Mesenchymal stem cell (in vitro differentiated cells and primary cell): ENCODE data around the gene DPEP3.
"Not testable (repeated sequence)": the region's sequence is repeated elsewhere in the genome, so short reads cannot be mapped to it uniquely, and the experiment has no call there.

Experiments
- DNase-seq: peaks from one replicate; pipeline ENCODE4 v3.0.0-alpha.2; 2013
- H2AFZ ChIP-seq: one replicate; pipeline ENCODE4 v1.6.1; 2013; ENCODE audit warnings: low read depth, mild to moderate bottlenecking, control low read depth, inconsistent platforms, low read length, moderate library complexity
- H2AK5ac ChIP-seq: 2 replicates; pipeline ENCODE4 v1.6.1; 2013; ENCODE audit warnings: low read length, moderate library complexity, mild to moderate bottlenecking, inconsistent platforms; ENCODE audit not compliant: severe bottlenecking
- H2BK120ac ChIP-seq: one replicate; pipeline ENCODE4 v1.6.1; 2013; ENCODE audit warnings: low read depth, mild to moderate bottlenecking, inconsistent platforms, low read length, moderate library complexity
- H2BK12ac ChIP-seq, 2 experiments: one replicate each; pipeline ENCODE4 v1.6.1; 2013; ENCODE audit warnings: inconsistent platforms in 2 of 2, low read length in 2 of 2, mild to moderate bottlenecking in 2 of 2, moderate library complexity in 2 of 2, control low read depth in 1 of 2
- H2BK15ac ChIP-seq: one replicate; pipeline ENCODE4 v1.6.1; 2013; ENCODE audit warnings: mild to moderate bottlenecking, low read depth, inconsistent platforms; ENCODE audit not compliant: poor library complexity, severe bottlenecking
- H2BK5ac ChIP-seq: 2 replicates; pipeline ENCODE4 v1.6.1; 2013; ENCODE audit warnings: low read depth, mild to moderate bottlenecking, low read length, control low read depth, inconsistent platforms; ENCODE audit not compliant: poor library complexity, severe bottlenecking
- H3K14ac ChIP-seq, 2 experiments: one replicate each; pipeline ENCODE4 v1.6.1; 2013; ENCODE audit warnings: inconsistent platforms in 2 of 2, low read length in 2 of 2, control low read depth in 1 of 2, mild to moderate bottlenecking in 1 of 2, moderate library complexity in 1 of 2
- H3K18ac ChIP-seq, 2 experiments: one replicate each; pipeline ENCODE4 v1.6.1; 2013; ENCODE audit warnings: inconsistent platforms in 2 of 2, low read length in 2 of 2, control low read depth in 1 of 2, low read depth in 1 of 2, mild to moderate bottlenecking in 1 of 2
- H3K23ac ChIP-seq, 2 experiments: one replicate each; pipeline ENCODE4 v1.6.1; 2013; ENCODE audit warnings: inconsistent platforms in 2 of 2, low read length in 2 of 2, mild to moderate bottlenecking in 2 of 2, moderate library complexity in 2 of 2, control low read depth in 1 of 2
- H3K27ac ChIP-seq: 2 replicates; pipeline ENCODE4 v1.5.1; 2013; ENCODE audit warnings: mild to moderate bottlenecking, moderate library complexity, low read length, control low read depth, inconsistent platforms; ENCODE audit not compliant: poor library complexity, severe bottlenecking
- H3K27me3 ChIP-seq, 2 experiments: 2 replicates each; pipeline versions ENCODE4 v1.6.1 to v1.7.0; 2013; ENCODE audit warnings: low read length in 2 of 2, mild to moderate bottlenecking in 2 of 2, moderate library complexity in 2 of 2, control low read depth in 1 of 2, inconsistent platforms in 1 of 2; ENCODE audit not compliant: control insufficient read depth in 1 of 2, insufficient read depth in 1 of 2
- H3K36me3 ChIP-seq, 2 experiments: 2 replicates each; pipeline versions ENCODE4 v1.6.1 to v1.7.0; 2013; ENCODE audit warnings: low read length in 2 of 2, control low read depth in 1 of 2, inconsistent platforms in 1 of 2, low read depth in 1 of 2, mild to moderate bottlenecking in 1 of 2; ENCODE audit not compliant: insufficient read depth in 2 of 2, control insufficient read depth in 1 of 2
- H3K4ac ChIP-seq, 2 experiments: one replicate each; pipeline ENCODE4 v1.6.1; 2013; ENCODE audit warnings: inconsistent platforms in 2 of 2, low read length in 2 of 2, mild to moderate bottlenecking in 2 of 2, moderate library complexity in 2 of 2, control low read depth in 1 of 2, low read depth in 1 of 2
- H3K4me1 ChIP-seq: 2 replicates; pipeline ENCODE4 v1.6.1; 2013; ENCODE audit warnings: low read depth, low read length, control low read depth; ENCODE audit not compliant: control insufficient read depth, insufficient read depth
- H3K4me2 ChIP-seq: 2 replicates; pipeline ENCODE4 v1.6.1; 2013; ENCODE audit warnings: low read length, mild to moderate bottlenecking, inconsistent platforms; ENCODE audit not compliant: poor library complexity, severe bottlenecking
- H3K4me3 ChIP-seq, 2 experiments: 2 replicates each; pipeline versions ENCODE4 v1.5.1 to v1.7.0; 2013; ENCODE audit warnings: low read length in 2 of 2, mild to moderate bottlenecking in 2 of 2, control low read depth in 1 of 2, low read depth in 1 of 2; ENCODE audit not compliant: insufficient read depth in 1 of 2
- H3K79me1 ChIP-seq: replicated peaks from 2 replicates; pipeline ENCODE4 v1.6.1; 2013; ENCODE audit warnings: mild to moderate bottlenecking, control low read depth, low read length, inconsistent platforms; ENCODE audit not compliant: poor library complexity, severe bottlenecking
- H3K9ac ChIP-seq: 2 replicates; pipeline ENCODE4 v1.7.0; 2013; ENCODE audit warnings: mild to moderate bottlenecking, low read length, moderate library complexity
- H3K9me3 ChIP-seq: 2 replicates; pipeline ENCODE4 v1.7.0; 2013; ENCODE audit warnings: mild to moderate bottlenecking, low read length; ENCODE audit not compliant: control insufficient read depth
- H4K8ac ChIP-seq: one replicate; pipeline ENCODE4 v1.6.1; 2013; ENCODE audit warnings: inconsistent platforms, mild to moderate bottlenecking, low read length, moderate library complexity
- H4K91ac ChIP-seq: one replicate; pipeline ENCODE4 v1.6.1; 2013; ENCODE audit warnings: mild to moderate bottlenecking, low read length, inconsistent platforms
- WGBS: methylation state at CpG from one replicate; pipeline ENCODE4 v1.1.7; 2013; ENCODE audit warnings: mixed read lengths; 5-methylcytosine and 5-hydroxymethylcytosine counted together

DPEP3 gene

GRCh38 chr16:67975321-67976105 is 4.8 kb downstream of the DPEP3 start:
- no peak overlapping the region for H2BK120ac ChIP-seq
- 83% methylated on average over 14 of the region's 14 CpGs for WGBS
- no peaks in the 10 kb centered on the region for H3K79me1 ChIP-seq
- no peak overlapping the region for H3K23ac ChIP-seq
- H3K27ac ChIP-seq = no peak overlapping the region
- no peak overlapping the region for H2AK5ac ChIP-seq
- H2BK5ac ChIP-seq = no peak overlapping the region
- H4K8ac ChIP-seq = no peak overlapping the region
- H3K27me3 ChIP-seq = peaks cover 32 to 47% of the 10 kb centered on the region in 2 experiments
- H2BK12ac ChIP-seq = no peak overlapping the region
- no peak overlapping the region for H3K18ac ChIP-seq
- no peak overlapping the region for H2AFZ ChIP-seq
- no peaks in the 10 kb centered on the region for H3K36me3 ChIP-seq
- no peak for DNase-seq
- no peak overlapping the region for H2BK15ac ChIP-seq
- H4K91ac ChIP-seq = no peak overlapping the region
- no peak overlapping the region for H3K4me3 ChIP-seq
- H3K4me2 ChIP-seq = no peak overlapping the region
- no peak overlapping the region for H3K9ac ChIP-seq
- no peaks in the 10 kb centered on the region for H3K9me3 ChIP-seq
- no peak overlapping the region for H3K14ac ChIP-seq
- H3K4me1 ChIP-seq = no peaks in the 10 kb centered on the region
- H3K4ac ChIP-seq = no peak overlapping the region

GRCh38 chr16:67972285-67972684 is 8.0 kb downstream of the DPEP3 start:
- 98% methylated on average over 6 of the region's 7 CpGs for WGBS
- H3K4me1 ChIP-seq, H2BK120ac ChIP-seq: not testable (repeated sequence)

GRCh38 chr16:67971111-67971510 is 9.2 kb downstream of the DPEP3 start:
- no peak overlapping the region for H3K23ac ChIP-seq

More at GRCh38 chr16:67972285-67972684, 8.0 kb downstream of the DPEP3 start:
- not testable (repeated sequence) for H4K8ac ChIP-seq, H3K4me3 ChIP-seq, H3K79me1 ChIP-seq, H3K9me3 ChIP-seq, DNase-seq, H3K4ac ChIP-seq, H2AFZ ChIP-seq, H3K27ac ChIP-seq, H3K14ac ChIP-seq, H2AK5ac ChIP-seq, H3K23ac ChIP-seq, H2BK12ac ChIP-seq, H2BK15ac ChIP-seq, H3K4me2 ChIP-seq, H2BK5ac ChIP-seq, H4K91ac ChIP-seq, H3K36me3 ChIP-seq, H3K18ac ChIP-seq, H3K9ac ChIP-seq
- H3K27me3 ChIP-seq = peaks cover 17 to 21% of the 10 kb centered on the region in 2 experiments

GRCh38 chr16:67969254-67970039 is 10.9 kb downstream of the DPEP3 start:
- peak; percentile 61 for DNase-seq
- peak overlapping the region; percentile 36 for H2AFZ ChIP-seq
- H2BK120ac ChIP-seq = peak overlapping the region; percentile 74
- H3K36me3 ChIP-seq = peaks cover 9 to 13% of the 10 kb centered on the region in 2 experiments
- 37% methylated on average over 39 of the region's 40 CpGs for WGBS
- H3K4me3 ChIP-seq = peak overlapping the region; percentile 85 to 90
- H3K4ac ChIP-seq = peak overlapping the region; percentile 19 to 64
- H3K27ac ChIP-seq = no peak overlapping the region
- peak overlapping the region; percentile 31 to 70 for H3K18ac ChIP-seq
- peak overlapping the region; percentile 64 for H3K4me2 ChIP-seq
- peak overlapping the region; percentile 80 for H4K8ac ChIP-seq
- H2AK5ac ChIP-seq = no peak overlapping the region
- no peaks in the 10 kb centered on the region for H3K9me3 ChIP-seq
- no peaks in the 10 kb centered on the region for H3K27me3 ChIP-seq
- peak overlapping the region; percentile 84 for H4K91ac ChIP-seq
- peak overlapping the region in 1 of 2 experiments; percentile 1 for H3K14ac ChIP-seq
- H3K4me1 ChIP-seq = peaks cover 28% of the 10 kb centered on the region
- peaks cover 4% of the 10 kb centered on the region for H3K79me1 ChIP-seq
- H3K9ac ChIP-seq = peak overlapping the region; percentile 92
- H2BK15ac ChIP-seq = peak overlapping the region; percentile 39
- H3K23ac ChIP-seq = no peak overlapping the region
- H2BK5ac ChIP-seq = no peak overlapping the region
- H2BK12ac ChIP-seq = peak overlapping the region in 1 of 2 experiments; percentile 34

More at GRCh38 chr16:67971111-67971510, 9.2 kb downstream of the DPEP3 start:
- no peak overlapping the region for H3K4me3 ChIP-seq
- peaks cover 0 to 4% of the 10 kb centered on the region in 2 experiments for H3K36me3 ChIP-seq
- H2AFZ ChIP-seq = no peak overlapping the region
- no peak overlapping the region for H4K8ac ChIP-seq
- no peak overlapping the region for H3K9ac ChIP-seq
- H2AK5ac ChIP-seq = no peak overlapping the region
- no peak overlapping the region for H4K91ac ChIP-seq
- H2BK5ac ChIP-seq = no peak overlapping the region
- H3K4ac ChIP-seq = no peak overlapping the region
- no peak overlapping the region for H3K27ac ChIP-seq
- H3K79me1 ChIP-seq = no peaks in the 10 kb centered on the region
- peaks cover 18% of the 10 kb centered on the region for H3K4me1 ChIP-seq
- H3K4me2 ChIP-seq = no peak overlapping the region
- H2BK120ac ChIP-seq = no peak overlapping the region
- H2BK12ac ChIP-seq = no peak overlapping the region
- DNase-seq = no peak
- H3K14ac ChIP-seq = no peak overlapping the region
- no peak overlapping the region for H2BK15ac ChIP-seq
- H3K18ac ChIP-seq = no peak overlapping the region
- H3K27me3 ChIP-seq = peaks cover 6 to 9% of the 10 kb centered on the region in 2 experiments
- 97% methylated on average over 7 of the region's 9 CpGs for WGBS
- H3K9me3 ChIP-seq = no peaks in the 10 kb centered on the region
